GM23338 (cell line): Measurements from ENCODE around the gene SEMA5A.

Source experiments
- EZH2 ChIP-seq: fragments of 200-600 bp; sonication (generic); IDR thresholded peaks from one replicate; pipeline ENCODE4 v1.8.0; 2017; ENCODE audit warnings: antibody characterized with exemption, mild to moderate bottlenecking, low read depth; ENCODE audit not compliant: unreplicated experiment
- EZH2phosphoT487 ChIP-seq: fragments of 200-600 bp; sonication (generic); IDR thresholded peaks from one replicate; pipeline ENCODE4 v1.8.1; 2018; ENCODE audit warnings: antibody characterized with exemption; ENCODE audit not compliant: unreplicated experiment
- POLR2AphosphoS5 ChIP-seq: IDR thresholded peaks from 2 replicates; pipeline ENCODE4 v1.6.1; 2016; ENCODE audit warnings: antibody characterized with exemption, low read depth
- TF ChIP-seq, protein P1 (sequence below), 2 experiments: fragments of 200-600 bp in 1 of 2; sonication (generic) in 1 of 2; conservative IDR thresholded peaks; 2 replicates each; pipeline versions ENCODE4 v1.5.1 to v1.6.1; 2016 to 2017; ENCODE audit warnings: antibody characterized with exemption in 2 of 2, low read depth in 2 of 2, mild to moderate bottlenecking in 2 of 2, moderate library complexity in 1 of 2
- TF ChIP-seq, protein P2 (sequence below): IDR thresholded peaks from one replicate; pipeline ENCODE4 v1.6.1; 2018; ENCODE audit warnings: antibody characterized with exemption; ENCODE audit not compliant: unreplicated experiment

DNA sequence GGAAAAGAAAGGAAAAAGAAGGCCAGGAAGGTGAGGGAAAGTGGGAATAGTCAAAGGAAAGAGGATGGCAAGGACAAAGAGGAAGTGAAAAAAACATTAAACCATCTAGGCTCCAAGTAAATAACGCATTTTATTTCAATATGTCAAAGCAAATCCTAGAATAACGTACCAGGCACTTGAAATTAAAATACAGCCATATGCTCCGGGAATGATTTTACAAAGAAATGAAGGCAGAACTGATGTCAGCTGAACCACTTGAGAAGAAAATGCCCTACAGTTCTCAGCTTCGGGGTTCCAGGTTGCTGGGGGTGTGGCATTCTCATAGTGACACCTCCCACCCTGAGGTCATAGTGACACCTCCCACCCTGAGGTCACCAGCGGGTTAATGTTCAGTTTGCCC, 281.6 kb downstream of the SEMA5A start:
- TF ChIP-seq, protein P1, sequence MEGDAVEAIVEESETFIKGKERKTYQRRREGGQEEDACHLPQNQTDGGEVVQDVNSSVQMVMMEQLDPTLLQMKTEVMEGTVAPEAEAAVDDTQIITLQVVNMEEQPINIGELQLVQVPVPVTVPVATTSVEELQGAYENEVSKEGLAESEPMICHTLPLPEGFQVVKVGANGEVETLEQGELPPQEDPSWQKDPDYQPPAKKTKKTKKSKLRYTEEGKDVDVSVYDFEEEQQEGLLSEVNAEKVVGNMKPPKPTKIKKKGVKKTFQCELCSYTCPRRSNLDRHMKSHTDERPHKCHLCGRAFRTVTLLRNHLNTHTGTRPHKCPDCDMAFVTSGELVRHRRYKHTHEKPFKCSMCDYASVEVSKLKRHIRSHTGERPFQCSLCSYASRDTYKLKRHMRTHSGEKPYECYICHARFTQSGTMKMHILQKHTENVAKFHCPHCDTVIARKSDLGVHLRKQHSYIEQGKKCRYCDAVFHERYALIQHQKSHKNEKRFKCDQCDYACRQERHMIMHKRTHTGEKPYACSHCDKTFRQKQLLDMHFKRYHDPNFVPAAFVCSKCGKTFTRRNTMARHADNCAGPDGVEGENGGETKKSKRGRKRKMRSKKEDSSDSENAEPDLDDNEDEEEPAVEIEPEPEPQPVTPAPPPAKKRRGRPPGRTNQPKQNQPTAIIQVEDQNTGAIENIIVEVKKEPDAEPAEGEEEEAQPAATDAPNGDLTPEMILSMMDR (conservative IDR thresholded peaks at IDR 0.05; ENCODE audit: low read depth in 2 of 2): no peak
- TF ChIP-seq EZH2phosphoT487 (no peak), EZH2 (no peak), POLR2AphosphoS5 (no peak)
- TF ChIP-seq, protein P2, sequence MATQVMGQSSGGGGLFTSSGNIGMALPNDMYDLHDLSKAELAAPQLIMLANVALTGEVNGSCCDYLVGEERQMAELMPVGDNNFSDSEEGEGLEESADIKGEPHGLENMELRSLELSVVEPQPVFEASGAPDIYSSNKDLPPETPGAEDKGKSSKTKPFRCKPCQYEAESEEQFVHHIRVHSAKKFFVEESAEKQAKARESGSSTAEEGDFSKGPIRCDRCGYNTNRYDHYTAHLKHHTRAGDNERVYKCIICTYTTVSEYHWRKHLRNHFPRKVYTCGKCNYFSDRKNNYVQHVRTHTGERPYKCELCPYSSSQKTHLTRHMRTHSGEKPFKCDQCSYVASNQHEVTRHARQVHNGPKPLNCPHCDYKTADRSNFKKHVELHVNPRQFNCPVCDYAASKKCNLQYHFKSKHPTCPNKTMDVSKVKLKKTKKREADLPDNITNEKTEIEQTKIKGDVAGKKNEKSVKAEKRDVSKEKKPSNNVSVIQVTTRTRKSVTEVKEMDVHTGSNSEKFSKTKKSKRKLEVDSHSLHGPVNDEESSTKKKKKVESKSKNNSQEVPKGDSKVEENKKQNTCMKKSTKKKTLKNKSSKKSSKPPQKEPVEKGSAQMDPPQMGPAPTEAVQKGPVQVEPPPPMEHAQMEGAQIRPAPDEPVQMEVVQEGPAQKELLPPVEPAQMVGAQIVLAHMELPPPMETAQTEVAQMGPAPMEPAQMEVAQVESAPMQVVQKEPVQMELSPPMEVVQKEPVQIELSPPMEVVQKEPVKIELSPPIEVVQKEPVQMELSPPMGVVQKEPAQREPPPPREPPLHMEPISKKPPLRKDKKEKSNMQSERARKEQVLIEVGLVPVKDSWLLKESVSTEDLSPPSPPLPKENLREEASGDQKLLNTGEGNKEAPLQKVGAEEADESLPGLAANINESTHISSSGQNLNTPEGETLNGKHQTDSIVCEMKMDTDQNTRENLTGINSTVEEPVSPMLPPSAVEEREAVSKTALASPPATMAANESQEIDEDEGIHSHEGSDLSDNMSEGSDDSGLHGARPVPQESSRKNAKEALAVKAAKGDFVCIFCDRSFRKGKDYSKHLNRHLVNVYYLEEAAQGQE: no peak
